Measurements from ENCODE around the gene ITPKB. TPM values are rescaled to one million over a fixed set of nuclear protein-coding genes. Genes with fewer than 3 reads are reported as not detected.
"Not testable (repeated sequence)": the region's sequence is repeated elsewhere in the genome, so short reads cannot be mapped to it uniquely, and the experiment has no call there.

The ITPKB gene
- total RNA-seq, 2 experiments from 2014 or later = 29.5 to 29.7 TPM

- ChIA-PET CTCF (interaction anchor here (1.3 kb wide), 1 partner anchor 13 kb away, joined by 3 read pairs; no protein-coding TSS in a partner anchor), POLR2A (no interaction called here)
Observed at GRCh38 chr1:226762055-226762454, 23.0 kb upstream of the ITPKB start.

GRCh38 chr1:226761322-226761721 lies 22.2 kb upstream of the ITPKB start:
- POLR2A ChIA-PET = interaction anchor here (0.6 kb wide), 1 partner anchor 38 kb away, joined by 5 read pairs; no protein-coding TSS in a partner anchor
- CTCF ChIA-PET = interaction anchor here (1.1 to 1.4 kb wide), 3 partner anchors 9 to 127 kb away, joined by 3 read pairs; no protein-coding TSS in a partner anchor

GRCh38 chr1:226754793-226755533 lies 15.9 kb upstream of the ITPKB start:
- POLR2A ChIA-PET = interaction anchor here (0.6 kb wide), 1 partner anchor 15 kb away, joined by 3 read pairs; no protein-coding TSS in a partner anchor
- CTCF ChIA-PET = interaction anchor here (0.6 to 0.7 kb wide), 2 partner anchors 122 to 335 kb away, joined by 3 to 4 read pairs; no protein-coding TSS in a partner anchor

GRCh38 chr1:226754097-226754496 lies 15.0 kb upstream of the ITPKB start:
- CTCF ChIA-PET = interaction anchor here (0.6 kb wide), 1 partner anchor 121 kb away, joined by 3 read pairs; no protein-coding TSS in a partner anchor
- POLR2A ChIA-PET = no interaction called here

- CTCF ChIA-PET = interaction anchor here (0.9 kb wide), 1 partner anchor 9 kb away, joined by 3 read pairs; no protein-coding TSS in a partner anchor
- POLR2A ChIA-PET = no interaction called here
Observed at GRCh38 chr1:226751703-226752102, 12.6 kb upstream of the ITPKB start.

GRCh38 chr1:226751214-226751613 lies 12.1 kb upstream of the ITPKB start:
- ChIA-PET POLR2A (no interaction called here), CTCF (no interaction called here)

- ChIA-PET POLR2A (interaction anchor here (0.6 kb wide), 1 partner anchor 118 kb away, joined by 3 read pairs; no protein-coding TSS in a partner anchor), CTCF (interaction anchor here (1.5 kb wide), 1 partner anchor 13 kb away, joined by 3 read pairs; no protein-coding TSS in a partner anchor)
Observed at GRCh38 chr1:226749467-226749866, 10.4 kb upstream of the ITPKB start.

GRCh38 chr1:226748306-226748705 lies 9.2 kb upstream of the ITPKB start:
- ChIA-PET POLR2A (no interaction called here), CTCF (interaction anchor here (1.5 kb wide), 1 partner anchor 14 kb away, joined by 3 read pairs; no protein-coding TSS in a partner anchor)

- POLR2A ChIA-PET, CTCF ChIA-PET: not testable (repeated sequence)
Observed at GRCh38 chr1:226747519-226748263, 8.6 kb upstream of the ITPKB start.

GRCh38 chr1:226743259-226743658 lies 4.2 kb upstream of the ITPKB start:
- ChIA-PET POLR2A (interaction anchor here (0.6 kb wide), 2 partner anchors 29 to 80 kb away, joined by 4 to 5 read pairs; no protein-coding TSS in a partner anchor), CTCF (interaction anchor here (0.6 kb wide), 1 partner anchor 135 kb away, joined by 6 read pairs; no protein-coding TSS in a partner anchor)

- POLR2A ChIA-PET = no interaction called here
- CTCF ChIA-PET = interaction anchor here (0.8 kb wide), 2 partner anchors 87 to 1711 kb away, joined by 3 read pairs; no protein-coding TSS in a partner anchor
Observed at GRCh38 chr1:226741009-226741408, 1.9 kb upstream of the ITPKB start.

- CTCF ChIA-PET = interaction anchor here (0.7 to 1.7 kb wide), 4 partner anchors 28 to 113 kb away, joined by 3 to 7 read pairs (median 5); no protein-coding TSS in a partner anchor
- POLR2A ChIA-PET = interaction anchor here (0.6 to 1.2 kb wide), 5 partner anchors 16 to 87 kb away, joined by 3 to 7 read pairs (median 3); no protein-coding TSS in a partner anchor
Observed at GRCh38 chr1:226739696-226740065, 599 bp upstream of the ITPKB start.

- POLR2A ChIA-PET = interaction anchor here (0.6 to 1.2 kb wide), 4 partner anchors 26 to 104 kb away, joined by 4 to 7 read pairs (median 7); no protein-coding TSS in a partner anchor
- CTCF ChIA-PET = interaction anchor here (1.4 to 1.7 kb wide), 3 partner anchors 27 to 112 kb away, joined by 4 to 7 read pairs (median 4); no protein-coding TSS in a partner anchor
Observed at GRCh38 chr1:226738421-226738994, 574 bp downstream of the ITPKB start.

GRCh38 chr1:226737819-226738420 lies 1.2 kb downstream of the ITPKB start:
- POLR2A ChIA-PET = interaction anchor here (0.5 to 1.6 kb wide), 4 partner anchors 9 to 201 kb away, joined by 3 to 5 read pairs (median 4); no protein-coding TSS in a partner anchor
- CTCF ChIA-PET = interaction anchor here (1.7 kb wide), 1 partner anchor 94 kb away, joined by 4 read pairs; no protein-coding TSS in a partner anchor

- ChIA-PET POLR2A (interaction anchor here (0.5 to 1.6 kb wide), 8 partner anchors 8 to 202 kb away, joined by 3 to 5 read pairs (median 4); no protein-coding TSS in a partner anchor), CTCF (interaction anchor here (1.0 to 2.7 kb wide), 8 partner anchors 25 to 88 kb away, joined by 3 to 9 read pairs (median 4); no protein-coding TSS in a partner anchor)
Observed at GRCh38 chr1:226736908-226737818, 1.9 kb downstream of the ITPKB start.

- ChIA-PET POLR2A (interaction anchor here (0.6 to 1.6 kb wide), 5 partner anchors 25 to 202 kb away, joined by 3 to 5 read pairs (median 4); no protein-coding TSS in a partner anchor), CTCF (interaction anchor here (1.0 to 2.7 kb wide), 10 partner anchors 22 to 329 kb away, joined by 3 to 9 read pairs (median 3); partner anchors contain the start of gene PARP1)
Observed at GRCh38 chr1:226736001-226736907, 2.8 kb downstream of the ITPKB start.

Data from activated CD8-positive, alpha-beta memory T cell treated with anti-CD3 and anti-CD28 coated beads for 36 hours (primary cell).